WI38 (cell line): Measurements from ENCODE around the gene MGA.

ENCODE experiments used
- H3K4me3 ChIP-seq: 2 replicates; pipeline ENCODE4 v1.5.1; 2011; ENCODE audit warnings: low read depth, mild to moderate bottlenecking, control low read depth, low read length
- CTCF ChIP-seq: IDR thresholded peaks from 2 replicates; pipeline ENCODE4 v1.5.1; 2012; ENCODE audit warnings: low read depth, mild to moderate bottlenecking, control low read depth, low read length

The MGA gene

GRCh38 chr15:41811432-41812195 lies 151.4 kb downstream of the MGA start:
- H3K4me3 ChIP-seq, result no peak overlapping the region
- TF ChIP-seq CTCF, result peak; percentile 87

DNA sequence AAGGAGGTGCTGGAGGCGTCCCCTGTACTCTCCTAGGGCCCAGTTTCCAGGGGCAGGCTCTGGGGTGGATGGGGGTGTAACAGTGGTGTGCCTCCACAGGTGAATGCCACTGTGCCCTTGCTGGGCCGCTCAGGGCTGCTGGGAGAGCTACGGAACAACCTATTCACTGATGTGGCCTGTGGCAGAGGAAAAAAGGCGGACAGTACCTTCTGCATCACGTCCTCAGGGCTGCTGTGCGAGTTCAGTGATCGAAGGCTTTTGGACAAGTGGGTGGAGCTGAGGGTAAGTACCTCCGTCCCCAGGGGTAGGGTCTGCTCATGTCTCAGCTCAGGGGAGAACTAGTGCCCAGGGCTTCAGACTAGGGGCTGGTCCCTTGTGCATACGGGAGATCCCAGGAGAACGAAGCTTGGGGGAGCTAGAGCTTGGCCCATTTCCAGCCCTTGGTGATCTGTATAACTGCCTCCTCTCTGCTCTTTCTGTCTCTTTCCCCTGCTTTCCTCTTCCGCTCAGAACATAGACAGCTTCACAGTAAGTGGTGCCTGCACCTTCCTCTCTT lies 152.7 kb downstream of the MGA start:
- H3K4me3 ChIP-seq, result no peak overlapping the region
- TF ChIP-seq CTCF, result no peak

GRCh38 chr15:41813426-41813825 lies 153.2 kb downstream of the MGA start:
- no peak for TF ChIP-seq CTCF
- no peak overlapping the region for H3K4me3 ChIP-seq

- no peak overlapping the region for H3K4me3 ChIP-seq
- no peak for TF ChIP-seq CTCF
These were observed 154.3 kb downstream of the MGA start for GRCh38 chr15:41814534-41814933.

DNA sequence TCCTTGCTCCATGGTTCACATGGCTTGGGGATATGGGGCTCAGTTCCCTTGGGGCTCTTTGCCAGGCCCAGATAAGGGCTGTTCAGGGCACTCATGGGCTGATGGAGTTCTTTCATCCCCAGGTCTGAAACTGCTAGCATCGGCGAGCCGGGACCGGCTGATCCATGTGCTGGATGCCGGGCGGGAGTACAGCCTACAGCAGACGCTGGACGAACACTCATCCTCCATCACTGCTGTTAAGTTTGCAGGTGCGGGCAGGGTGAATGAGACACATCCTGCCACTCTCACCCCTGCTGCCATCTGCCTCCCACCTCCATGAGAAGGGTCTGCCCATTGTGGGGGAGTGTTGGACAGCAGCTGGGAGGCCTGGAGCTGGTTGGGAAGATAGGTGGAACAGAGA lies 156.6 kb downstream of the MGA start:
- TF ChIP-seq CTCF, result no peak
- no peak overlapping the region for H3K4me3 ChIP-seq

DNA sequence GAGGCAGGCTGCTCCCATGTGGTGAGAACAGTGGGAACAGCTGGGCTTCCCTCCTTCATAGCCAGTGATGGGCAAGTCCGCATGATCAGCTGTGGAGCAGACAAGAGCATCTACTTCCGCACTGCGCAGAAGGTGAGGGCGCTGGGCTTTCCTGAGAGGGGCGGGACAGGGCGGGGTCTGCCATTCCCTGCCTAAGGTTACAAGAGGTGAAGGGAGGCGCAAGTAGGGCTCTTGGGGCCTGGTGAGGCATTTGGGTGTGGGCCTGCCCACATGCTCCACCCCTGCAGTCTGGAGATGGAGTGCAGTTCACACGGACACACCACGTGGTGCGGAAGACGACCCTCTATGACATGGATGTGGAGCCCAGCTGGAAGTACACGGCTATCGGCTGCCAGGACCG lies 157.1 kb downstream of the MGA start:
- TF ChIP-seq CTCF, result no peak
- no peak overlapping the region for H3K4me3 ChIP-seq

DNA sequence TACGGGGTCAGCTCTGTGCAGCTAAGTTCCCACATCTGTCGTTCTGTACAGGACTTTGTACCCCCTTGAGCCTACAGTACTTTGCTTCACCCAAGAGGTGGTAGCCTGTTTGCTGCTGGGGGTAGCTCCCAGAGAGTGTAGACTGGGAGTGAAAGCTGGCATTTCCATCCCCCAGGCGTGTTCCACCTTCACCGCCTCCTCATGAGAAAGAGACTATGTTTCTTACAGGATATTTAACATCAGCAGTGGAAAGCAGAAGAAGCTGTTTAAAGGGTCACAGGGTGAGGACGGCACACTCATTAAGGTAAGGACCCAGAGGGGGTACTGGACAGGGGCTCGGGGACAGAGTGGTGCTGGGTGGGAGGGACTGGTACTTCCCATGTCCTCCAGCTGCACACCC lies 157.6 kb downstream of the MGA start:
- no peak overlapping the region for H3K4me3 ChIP-seq
- no peak for TF ChIP-seq CTCF
